SIG-M5 treated with dmso at 0.1 percent for 504 hours (cell line): ENCODE measurements around the gene ARL8A.
"Not testable (repeated sequence)": the region's sequence is repeated elsewhere in the genome, so short reads cannot be mapped to it uniquely, and the experiment has no call there.

Source experiments
- DNase-seq: peaks from one replicate; lab custom pipeline; 2025; ENCODE audit not compliant: unreplicated experiment; lab: John Stamatoyannopoulos, UW

ARL8A gene

DNA sequence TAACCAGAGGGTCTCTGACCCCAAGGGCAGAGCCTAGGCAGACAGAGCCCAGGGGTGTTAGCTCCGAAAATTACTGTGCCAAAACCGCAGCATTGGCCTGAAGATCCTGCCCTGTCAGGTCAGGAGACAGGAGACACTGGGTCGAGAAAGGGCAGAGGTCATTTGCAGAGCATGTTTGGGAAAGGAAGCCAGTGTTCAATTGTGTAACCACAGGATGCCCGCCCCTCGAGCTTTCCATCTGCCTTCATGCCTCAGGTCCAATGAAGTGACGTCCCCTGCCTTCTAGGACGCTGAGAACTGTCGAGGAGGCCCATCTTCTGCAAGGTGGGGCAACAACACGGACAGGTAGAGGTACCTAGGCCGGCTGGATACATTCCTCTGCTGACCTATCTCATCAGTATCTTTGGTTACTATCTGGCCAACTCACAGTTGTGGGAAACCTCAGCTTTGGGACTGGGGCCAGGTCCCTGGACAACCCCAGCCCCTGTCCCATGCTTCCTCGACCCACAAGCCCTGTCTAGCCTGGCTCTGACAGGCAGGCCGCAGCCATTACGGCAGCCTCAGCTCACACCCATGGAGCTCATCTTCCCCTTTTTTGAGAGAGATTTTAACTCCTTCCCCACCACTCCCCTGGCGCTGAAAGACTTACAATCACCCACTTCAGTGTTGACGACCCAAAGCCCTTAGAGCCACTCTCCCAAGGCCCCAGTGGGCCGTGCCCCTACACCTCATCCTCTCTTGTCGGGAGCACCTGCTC is 1.3 kb downstream of the ARL8A start:
- DNase-seq, result peak; percentile 86

DNA sequence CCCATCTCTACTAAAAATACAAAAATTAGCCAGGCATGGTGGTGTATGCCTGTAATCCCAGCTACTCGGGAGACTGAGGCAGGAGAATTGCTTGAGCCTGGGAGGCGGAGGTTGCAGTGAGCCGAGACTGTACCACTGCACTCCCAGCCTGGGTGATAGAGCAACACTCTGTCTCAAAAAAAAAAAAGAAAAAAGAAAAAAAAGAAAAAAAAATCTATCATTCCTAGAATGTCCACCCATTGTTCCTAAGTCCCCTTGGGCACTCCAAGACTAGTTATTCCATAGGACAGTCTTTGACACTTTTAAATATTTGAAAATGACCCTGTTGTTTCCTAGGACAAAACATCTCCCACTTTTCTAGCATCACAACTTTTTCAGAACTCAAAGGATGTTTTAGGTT is 3.1 kb downstream of the ARL8A start:
- not testable (repeated sequence) for DNase-seq

DNA sequence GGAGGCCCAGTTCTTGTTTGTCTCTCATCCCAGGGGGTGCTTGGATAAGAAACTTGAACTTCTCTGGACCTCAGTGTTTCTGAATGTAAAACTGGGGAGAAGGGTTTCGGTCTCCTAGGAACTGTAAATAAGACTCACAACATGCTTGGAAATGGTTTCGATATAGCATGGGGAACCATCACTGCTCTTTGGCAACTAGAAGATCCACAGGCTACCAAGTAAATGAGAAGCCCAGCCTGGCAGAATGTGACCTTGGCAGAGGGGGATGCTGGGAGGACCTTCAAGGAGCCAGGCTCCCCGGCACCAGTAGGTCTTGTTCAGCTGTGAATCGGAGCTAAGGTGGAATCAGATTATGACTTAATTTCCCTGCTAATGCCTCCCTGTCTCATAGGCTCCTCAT is 3.7 kb downstream of the ARL8A start:
- DNase-seq, result no peak

DNA sequence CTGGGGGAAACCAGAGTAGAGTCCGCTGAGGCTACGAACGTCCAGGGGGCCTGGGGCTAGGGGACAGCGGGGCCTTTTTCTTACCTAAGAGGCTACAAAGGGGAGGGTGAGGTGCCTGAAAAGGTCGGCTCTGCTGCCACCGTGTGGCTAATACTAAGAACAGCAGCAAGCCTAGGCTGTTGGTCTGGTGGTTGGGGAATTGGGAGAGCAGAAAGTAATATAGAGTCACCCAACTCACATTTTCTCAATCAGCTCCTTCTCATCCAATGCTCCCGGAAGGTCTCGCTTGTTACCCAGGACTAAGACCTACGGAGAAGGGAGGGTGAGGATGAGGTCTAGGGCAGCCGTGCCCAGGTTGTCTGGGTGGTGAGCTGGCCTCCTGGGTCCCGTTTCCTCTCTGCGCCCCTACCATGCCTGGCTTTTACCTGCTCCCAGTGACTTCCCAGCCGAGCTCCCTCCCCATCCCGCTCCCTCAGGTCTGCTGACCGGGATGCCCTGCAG is 9.3 kb downstream of the ARL8A start:
- DNase-seq, result peak; percentile 82

DNA sequence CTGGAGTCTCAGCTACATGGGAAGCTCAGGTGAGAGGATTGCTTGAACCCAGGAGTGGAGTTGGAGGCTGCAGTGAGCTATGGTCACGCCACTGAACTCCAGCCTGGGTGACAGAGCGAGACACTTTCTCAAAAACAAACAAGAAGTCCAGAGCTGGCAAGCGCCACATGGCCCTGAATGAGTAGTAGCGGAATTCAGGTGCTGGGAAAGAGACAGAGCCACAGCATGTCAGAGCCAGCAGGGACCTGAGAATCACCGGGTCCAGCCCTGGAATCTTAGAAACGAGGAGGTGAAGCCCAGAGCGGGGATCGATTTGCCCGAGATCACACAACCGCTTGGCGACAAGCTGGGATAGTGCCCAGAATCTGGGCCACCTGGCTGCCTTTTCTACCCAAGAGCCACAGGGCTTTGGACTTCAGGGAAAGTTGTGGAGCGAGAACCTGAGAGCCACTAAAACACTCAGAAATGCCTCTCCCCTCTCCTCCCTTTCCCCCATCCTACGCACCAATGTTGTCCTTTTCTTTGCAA is 9.8 kb downstream of the ARL8A start:
- DNase-seq, result no peak

DNA sequence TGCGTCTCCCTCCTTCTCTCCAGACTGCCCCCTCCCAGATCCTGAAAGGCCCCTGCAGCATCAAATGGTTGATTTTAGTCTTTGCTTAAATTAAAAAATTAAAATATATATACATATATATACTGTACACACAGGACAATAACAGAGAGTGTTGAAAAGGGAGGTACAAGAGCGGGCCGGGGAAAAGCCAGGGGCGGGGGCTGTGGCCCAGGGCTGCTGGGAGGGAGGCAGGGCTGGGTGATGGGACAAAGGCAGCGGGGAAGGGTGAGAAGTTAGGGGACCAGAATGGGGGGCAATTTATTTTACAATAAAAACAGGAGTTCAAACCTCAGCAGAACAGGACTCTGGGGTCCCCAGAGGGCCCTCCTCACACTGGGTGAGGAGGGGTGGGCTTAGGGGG is 10.5 kb downstream of the ARL8A start:
- DNase-seq, result no peak

DNA sequence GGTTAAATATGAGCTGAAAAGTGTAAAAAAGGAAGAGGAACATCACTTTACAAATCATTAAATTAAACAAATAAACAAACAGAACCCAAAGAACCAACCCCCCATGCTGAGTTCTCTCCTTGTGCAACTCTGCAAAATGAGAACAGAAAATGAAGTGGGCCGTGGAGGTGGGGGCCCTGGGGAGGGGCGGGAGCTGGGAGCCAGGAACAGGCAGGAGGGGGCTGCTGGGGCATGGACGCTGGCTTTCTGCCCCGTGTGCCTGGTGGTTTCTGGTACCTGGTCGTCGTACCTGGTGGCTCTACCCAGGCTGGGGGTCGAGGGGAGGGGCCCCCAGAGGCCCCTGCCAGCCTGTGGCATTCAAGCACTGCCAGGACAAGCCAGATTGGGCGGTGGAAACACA is 11.0 kb downstream of the ARL8A start:
- no peak for DNase-seq

DNA sequence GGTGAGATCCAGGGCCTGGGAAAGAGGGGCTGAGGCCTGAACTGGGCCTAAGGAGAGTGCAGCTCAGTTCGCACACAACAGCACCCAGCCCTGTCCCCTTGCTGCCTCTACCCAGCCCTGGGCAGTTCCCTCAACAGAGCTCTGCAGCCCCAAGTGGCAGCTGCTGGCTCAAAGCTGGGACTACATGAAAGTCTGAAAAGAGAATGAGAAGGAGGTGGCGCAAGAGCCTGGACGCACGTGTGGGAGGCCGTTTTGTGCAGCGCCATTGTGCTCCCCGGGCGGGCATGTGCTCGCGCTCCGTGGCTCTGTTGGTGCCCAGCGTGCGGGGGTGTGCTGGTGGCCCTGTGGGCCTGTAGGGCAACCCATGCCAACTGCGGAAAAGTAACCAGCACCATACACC is 11.5 kb downstream of the ARL8A start:
- DNase-seq, result peak; percentile 27

DNA sequence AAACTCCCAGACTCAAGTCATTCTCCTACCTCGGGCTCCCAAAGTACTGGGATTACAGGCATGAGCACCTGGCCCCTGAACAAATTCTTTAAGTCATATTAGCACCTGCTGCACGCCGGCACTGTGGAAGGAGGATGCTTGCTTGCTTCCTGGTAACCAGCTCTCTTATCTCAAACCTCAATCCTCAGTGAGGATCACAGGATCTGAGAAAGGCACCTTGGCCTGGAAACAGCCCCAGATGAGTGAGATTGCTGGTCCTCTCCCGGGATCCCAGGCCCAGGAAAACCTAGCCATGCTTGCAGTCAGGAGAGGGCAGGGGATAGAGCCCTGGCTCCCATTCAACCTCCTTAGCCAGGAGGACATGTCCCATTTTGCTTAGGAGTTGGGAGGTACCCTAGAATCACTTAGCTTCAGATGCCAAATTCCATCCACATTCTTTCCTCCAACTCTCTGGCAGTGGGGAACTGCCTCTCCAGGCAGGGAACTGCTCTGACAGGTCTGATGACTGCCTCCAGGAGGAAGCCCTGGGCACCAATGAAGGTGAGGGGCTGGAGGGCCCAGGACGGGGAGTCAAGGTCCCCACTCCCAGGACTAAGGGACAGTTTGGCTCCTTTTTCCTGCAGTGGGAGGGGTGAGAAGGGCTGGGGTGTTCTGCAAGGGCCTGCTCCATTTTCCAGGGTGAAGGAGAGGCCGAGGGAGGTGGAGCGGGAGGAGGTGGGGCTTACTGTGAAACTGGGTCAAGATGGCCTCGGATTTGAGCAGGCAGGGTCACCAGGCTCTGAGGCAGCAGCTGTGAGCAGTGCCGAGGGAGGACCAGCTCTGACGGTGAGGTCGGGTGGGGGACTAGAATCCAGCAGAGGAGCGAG is 12.3 kb downstream of the ARL8A start:
- DNase-seq, result no peak

DNA sequence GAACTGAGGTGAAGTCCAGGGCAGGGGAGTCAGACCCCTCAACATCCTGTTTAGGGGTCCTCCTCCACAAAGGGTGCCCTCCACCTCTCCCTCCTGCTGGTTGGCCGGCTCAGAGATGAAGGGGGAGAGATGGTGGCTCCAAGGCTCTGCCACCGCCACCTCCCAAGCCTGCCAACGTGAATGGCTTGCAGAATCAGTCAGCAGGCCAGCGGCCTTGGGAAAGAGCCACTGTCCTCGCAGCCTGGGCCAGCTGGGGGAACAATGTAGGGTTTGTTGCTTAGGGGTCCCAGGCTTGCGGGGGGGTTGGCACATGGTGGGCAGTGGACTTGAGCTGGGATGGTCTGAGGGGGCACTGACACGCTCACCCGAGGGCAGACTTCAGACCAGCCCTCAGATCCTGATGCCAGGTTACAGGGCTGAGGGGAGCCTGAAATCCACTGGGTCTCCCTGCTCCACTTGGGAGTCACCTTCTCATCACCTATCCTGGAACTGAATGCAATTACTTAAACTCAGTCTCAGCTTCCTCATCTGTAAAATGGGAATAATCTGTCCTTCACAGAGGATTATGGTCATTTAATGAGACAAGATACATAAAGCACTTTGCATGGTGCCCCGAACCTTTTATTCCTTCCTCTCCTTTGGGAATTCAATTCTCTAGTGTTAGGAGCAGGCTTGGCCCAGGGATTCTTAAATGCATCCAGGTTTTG is 13.6 kb downstream of the ARL8A start:
- no peak for DNase-seq

DNA sequence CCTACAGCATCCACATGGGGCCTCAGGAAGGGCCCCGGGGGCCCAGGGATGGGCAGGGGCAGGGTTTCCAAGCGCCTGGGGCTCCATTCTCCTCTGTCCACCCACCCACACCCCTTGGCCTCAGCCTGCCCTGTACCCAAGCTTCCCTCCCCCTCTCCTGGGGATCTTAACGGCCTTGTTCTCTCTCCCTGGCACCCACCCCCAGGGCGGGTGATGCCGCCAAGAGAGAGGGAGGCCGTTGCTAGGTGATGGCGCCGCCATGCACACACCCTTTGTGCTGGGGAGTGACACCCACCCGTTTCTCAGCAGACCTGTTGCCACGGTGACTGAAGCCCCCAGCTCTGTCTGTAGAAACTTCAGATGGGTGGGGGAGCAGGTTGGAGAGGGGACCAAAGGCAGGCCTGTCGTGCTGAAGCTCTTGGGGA is 14.2 kb downstream of the ARL8A start:
- DNase-seq, result no peak

DNA sequence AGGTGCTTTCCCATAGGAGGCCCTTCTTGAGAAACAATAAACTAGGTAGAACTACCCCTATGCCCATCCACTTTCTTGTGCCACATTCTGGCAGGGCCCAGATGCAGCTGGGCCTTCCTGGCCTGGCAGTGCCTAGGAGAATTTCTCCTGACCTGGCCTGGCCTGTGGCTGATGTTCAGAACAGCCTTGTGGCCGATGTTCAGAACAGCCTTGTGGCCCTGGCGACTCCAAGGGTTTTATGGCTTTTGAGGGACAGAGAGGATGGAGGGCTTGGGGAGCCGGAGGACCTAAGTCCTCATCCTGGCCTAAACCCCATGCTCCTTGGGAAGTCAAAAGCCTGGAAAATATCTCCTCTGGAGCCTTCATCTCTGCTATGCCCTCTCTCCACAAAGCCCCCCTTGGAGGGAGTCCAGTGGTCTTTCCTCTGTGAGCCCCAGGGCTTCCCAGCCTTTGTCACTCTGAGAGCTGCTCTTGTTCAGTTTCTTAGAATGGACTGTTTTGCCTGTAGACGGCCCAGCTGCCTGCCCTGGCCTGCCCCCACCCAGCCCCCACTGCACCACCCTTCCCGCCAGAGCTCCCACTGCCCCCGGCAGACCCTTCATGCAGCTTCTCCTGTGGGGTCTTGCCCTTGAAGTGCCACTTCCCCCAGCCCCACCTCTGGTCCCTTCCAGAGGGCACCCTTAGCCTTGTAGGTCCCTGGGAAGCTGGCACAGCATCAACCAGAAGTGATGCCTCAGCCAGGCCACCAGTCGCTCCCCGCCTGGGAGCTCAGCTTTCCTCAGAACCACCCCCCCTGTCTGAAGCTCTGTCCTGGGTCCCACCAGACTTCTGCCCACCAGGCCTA is 14.9 kb downstream of the ARL8A start:
- DNase-seq, result no peak

DNA sequence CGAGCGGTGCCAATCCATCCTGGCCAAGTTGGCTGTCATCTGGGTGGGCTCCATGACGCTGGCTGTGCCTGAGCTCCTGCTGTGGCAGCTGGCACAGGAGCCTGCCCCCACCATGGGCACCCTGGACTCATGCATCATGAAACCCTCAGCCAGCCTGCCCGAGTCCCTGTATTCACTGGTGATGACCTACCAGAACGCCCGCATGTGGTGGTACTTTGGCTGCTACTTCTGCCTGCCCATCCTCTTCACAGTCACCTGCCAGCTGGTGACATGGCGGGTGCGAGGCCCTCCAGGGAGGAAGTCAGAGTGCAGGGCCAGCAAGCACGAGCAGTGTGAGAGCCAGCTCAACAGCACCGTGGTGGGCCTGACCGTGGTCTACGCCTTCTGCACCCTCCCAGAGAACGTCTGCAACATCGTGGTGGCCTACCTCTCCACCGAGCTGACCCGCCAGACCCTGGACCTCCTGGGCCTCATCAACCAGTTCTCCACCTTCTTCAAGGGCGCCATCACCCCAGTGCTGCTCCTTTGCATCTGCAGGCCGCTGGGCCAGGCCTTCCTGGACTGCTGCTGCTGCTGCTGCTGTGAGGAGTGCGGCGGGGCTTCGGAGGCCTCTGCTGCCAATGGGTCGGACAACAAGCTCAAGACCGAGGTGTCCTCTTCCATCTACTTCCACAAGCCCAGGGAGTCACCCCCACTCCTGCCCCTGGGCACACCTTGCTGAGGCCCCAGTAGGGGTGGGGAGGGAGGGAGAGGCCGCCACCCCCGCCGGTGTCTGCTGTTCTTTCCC is 16.5 kb downstream of the ARL8A start:
- DNase-seq, result no peak

DNA sequence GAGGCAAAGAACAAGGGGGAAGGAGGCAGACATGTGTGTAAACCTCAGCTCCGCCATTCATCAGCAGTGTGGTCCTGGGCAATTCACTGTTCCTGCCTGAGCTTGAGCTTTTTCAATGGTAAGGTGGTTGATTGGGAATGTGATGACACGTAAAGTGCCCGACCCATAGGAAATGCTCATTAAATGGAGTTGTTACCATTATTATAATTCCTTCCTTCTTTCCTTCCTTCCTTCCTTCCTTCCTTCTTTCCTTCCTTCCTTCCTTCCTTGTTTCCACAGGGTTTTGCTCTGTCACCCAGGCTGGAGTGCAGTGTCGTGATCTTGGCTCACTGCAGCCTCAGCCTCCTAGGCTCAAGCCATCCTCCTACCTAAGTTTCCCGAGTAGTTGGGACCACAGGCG is 17.5 kb downstream of the ARL8A start:
- DNase-seq, result no peak

DNA sequence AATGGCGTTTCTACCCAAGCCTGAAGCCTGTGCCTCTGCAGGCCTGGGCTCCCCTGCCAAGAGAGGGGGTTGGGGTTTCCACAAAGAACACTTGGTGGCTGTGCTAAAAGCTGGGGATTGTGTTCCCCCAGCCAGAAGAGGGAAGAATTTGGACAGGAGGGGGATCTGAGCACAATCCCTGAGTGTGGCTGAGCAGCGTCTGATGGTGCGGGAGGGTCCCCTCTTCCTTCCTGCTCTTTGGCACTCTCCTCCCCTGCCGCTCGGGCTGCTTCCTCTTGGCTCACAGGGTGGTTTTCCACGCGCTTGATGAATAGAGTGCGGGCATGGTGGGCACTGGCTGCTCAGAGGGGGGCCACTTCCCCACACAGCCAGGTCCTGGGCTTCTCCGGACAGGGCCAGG is 18.1 kb downstream of the ARL8A start:
- no peak for DNase-seq

DNA sequence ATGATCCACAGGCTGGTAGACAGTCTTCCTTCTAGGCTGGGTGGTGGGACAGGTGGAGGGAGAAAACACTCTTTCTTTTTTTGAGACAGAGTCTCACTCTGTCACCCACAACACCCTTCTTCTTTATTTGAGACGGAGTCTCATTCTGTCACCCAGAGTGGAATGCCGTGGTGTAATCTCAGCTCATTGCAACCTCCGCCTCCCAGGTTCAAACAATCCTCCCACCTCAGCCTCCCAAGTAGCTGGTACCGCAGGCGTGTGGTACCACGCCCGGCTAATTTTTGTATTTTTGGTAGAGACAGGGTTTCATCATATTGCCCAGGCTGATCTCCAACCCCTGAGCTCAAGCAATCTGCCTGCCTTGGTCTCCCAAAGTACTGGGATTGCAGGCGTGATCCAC is 18.9 kb downstream of the ARL8A start:
- no peak for DNase-seq

DNA sequence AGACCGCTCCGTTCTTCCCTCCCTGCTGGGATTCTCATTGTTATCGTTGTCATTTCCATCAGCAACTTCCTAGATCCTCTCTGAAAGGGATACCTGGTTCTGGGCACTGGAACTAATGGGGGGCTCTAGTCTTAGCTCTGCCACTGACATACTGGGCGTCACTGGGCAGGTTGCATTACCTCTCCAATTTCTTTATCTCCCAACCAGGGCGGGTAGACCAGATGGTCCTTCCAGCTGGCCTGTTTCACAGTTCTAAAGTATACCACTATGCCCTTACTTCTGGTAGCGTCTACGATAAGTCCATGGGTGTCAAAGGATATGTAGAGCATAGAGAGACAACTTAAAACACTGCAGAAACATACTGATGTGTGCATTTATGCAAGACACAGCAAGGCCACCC is 20.4 kb downstream of the ARL8A start:
- DNase-seq, result no peak

DNA sequence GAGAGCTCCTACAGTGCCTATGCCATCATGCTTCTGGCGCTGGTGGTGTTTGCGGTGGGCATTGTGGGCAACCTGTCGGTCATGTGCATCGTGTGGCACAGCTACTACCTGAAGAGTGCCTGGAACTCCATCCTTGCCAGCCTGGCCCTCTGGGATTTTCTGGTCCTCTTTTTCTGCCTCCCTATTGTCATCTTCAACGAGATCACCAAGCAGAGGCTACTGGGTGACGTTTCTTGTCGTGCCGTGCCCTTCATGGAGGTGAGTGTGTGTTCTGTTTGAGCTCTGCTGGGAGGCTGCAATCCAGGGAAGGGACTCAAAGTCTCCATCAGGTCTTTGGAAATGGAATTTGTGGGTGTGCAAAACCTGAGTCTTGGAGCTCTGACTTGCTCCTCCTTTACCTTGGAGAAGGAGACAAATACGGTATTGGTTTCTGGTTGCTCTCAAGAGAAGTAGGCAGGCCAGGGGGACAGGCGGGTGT is 21.2 kb downstream of the ARL8A start:
- no peak for DNase-seq

DNA sequence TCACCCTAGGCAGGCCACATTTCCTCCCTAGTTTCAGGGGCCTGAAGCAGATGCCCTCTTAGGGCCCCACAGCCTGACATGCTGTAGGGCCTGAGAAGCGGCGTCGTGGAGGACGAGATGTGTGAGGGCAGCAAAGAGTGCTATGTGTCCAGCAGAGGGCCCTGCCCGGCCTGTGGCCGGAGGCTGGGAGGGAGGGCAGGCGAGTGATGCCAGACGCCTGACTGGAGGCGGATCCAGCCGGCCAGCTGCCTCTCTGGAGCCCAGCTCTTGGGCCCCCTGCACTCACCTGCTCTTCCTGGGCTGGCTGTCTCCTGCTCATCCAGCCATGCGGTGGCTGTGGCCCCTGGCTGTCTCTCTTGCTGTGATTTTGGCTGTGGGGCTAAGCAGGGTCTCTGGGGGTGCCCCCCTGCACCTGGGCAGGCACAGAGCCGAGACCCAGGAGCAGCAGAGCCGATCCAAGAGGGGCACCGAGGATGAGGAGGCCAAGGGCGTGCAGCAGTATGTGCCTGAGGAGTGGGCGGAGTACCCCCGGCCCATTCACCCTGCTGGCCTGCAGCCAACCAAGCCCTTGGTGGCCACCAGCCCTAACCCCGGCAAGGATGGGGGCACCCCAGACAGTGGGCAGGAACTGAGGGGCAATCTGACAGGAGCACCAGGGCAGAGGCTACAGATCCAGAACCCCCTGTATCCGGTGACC is 21.8 kb downstream of the ARL8A start, which contains the start of gene GPR37L1:
GPR37L1 (plus strand) TSS at position 279 of the 697 bp plus-strand sequence; CDS start at position 326, 47 bp downstream.
- DNase-seq, result no peak
